Thyroid gland (tissue), 4 donors: ENCODE results near the gene COL24A1.
A peak's percentile ranks its signal among the peaks of the same experiment; 100 is the strongest.

ENCODE experiments used
- CTCF ChIP-seq, 6 experiments: fragments of 200-600 bp in 3 of 6; fragments of 450-650 bp in 3 of 6; sonication (generic) in 3 of 6; IDR thresholded peaks; one replicate each; pipeline ENCODE4 v1.5.1; 2016 to 2019; ENCODE audit warnings: antibody characterized with exemption in 6 of 6, mild to moderate bottlenecking in 2 of 6, inconsistent platforms in 1 of 6, moderate library complexity in 1 of 6
- POLR2A ChIP-seq, 2 donors: fragments of 450-650 bp; IDR thresholded peaks; one replicate each; pipeline ENCODE4 v1.6.1; 2017; ENCODE audit warnings: antibody characterized with exemption in 2 of 2, mild to moderate bottlenecking in 2 of 2, moderate library complexity in 1 of 2

- TF ChIP-seq CTCF (IDR thresholded peaks at IDR 0.05) (peak in 3 of 6 experiments; percentile 27 to 48 (median 41)), POLR2A (IDR thresholded peaks at IDR 0.05) (no peak)
Measured at GRCh38 chr1:85894651-85895050, 261.9 kb downstream of the COL24A1 start.
